Activated T-cell treated with anti-CD3 and anti-CD28 coated beads, Interleukin-2, amount 50 U/mL, for 1 hour (primary cell): ENCODE measurements around the gene PGAM5.
"Not testable (repeated sequence)": the region's sequence is repeated elsewhere in the genome, so short reads cannot be mapped to it uniquely, and the experiment has no call there.

Experiments used
- DNase-seq: peaks from one replicate; pipeline ENCODE4 v3.0.0-alpha.2; 2020

The PGAM5 gene

DNA sequence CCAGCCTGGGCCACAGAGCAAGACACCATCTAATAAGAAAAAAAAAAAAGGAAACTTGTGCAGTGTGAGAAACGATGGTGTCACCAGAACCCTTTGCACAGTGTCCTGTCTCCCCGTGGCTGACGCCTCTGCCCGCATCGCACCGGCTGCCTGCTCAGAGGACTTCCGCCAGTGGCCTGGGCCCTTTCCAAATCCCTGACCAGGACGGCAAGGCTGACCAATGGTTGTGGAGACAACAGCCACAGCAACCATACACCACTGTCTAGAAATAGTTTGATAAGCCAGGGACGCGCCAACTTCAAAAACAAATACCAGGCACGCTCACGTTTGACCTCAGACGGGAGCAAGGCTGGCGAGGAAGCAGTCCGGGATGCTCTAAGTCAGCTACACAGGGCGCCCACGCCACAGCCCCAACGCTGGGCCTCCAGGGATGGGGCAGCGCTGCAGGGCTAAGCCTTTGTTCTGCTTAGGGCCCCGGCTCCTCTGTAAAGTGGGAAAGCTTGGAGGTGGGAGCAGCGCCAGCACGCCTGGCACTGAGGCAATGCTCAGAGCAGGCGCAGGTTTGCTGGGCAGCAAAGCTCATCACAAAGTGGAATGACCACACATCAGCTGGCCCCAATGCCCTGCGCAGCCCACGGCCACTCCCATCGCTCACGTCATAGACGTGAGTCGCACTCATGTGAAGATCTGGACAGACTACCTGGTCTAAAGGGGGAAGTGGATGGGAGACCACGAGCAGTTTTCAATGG is 12.5 kb downstream of the PGAM5 start:
- no peak for DNase-seq

DNA sequence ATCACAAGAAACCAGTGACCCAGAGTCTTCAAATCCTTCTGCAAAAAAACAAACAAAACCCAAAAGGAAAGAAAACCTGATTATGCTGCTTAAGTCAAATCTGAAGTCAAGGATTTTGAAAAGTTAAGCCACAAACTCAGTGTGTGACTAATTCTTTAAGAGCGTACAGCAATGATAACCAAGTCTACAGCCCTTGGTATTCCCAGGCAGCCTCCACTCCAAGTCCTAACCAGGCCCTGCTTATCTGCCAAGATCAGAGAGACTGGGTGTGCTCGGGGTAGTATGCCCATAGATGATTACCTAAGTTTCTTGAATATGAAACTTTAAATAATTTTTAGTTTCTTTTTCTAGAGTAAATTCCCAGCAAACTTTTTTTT is 13.1 kb downstream of the PGAM5 start:
- no peak for DNase-seq

DNA sequence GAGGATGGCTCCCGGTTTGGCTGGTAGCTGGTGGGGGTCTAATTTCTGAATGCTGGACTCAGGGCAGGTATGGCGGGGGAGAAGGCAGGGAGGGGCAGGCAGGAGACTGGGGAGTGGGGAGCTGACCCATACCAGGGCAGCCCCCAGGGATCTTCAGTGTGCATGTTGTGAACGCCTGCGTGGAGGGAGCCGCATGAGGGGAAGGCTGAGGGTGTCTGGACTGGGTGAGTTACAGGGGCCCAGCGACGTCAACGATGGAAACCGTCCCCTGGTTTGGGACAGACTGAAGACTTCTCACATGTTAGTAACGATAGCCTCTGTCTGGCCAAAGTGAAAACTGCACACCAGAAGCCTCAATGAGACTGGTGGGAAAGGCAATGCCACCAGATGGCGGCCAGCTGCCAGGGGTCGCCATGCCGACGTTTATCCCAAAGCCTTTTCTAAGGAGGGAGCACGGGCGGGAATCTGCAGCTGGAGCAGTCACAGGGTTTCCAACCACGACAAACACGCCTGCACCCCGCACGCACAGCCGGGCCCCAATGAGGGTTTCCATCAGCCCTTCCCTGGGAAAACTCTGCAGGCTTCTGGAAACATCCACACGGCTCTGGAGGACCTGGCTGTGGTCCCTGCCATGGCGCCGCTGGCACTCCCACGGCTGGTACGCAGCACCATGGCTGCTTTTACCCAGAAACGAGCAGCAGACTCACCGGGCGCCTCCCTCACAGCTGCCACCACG is 14.0 kb downstream of the PGAM5 start:
- no peak for DNase-seq

DNA sequence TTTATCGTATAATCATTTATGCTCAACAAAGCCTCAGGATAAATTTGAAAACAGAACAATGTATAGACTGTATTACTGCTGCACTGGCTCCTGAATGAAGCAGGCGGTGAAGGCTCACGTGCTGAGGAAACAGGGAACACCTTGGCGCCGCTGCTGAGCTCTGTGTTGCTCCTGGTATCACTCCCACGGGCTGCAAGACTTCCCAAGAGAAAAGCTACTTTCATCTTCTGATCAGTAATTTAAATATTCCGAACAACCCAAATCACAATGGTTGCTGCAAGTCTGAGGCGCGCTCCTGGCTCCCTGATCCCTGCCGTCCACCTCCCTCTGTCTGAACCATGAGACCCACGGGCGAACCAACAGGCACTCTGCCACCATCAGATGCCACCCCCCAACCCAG is 15.7 kb downstream of the PGAM5 start:
- no peak for DNase-seq

DNA sequence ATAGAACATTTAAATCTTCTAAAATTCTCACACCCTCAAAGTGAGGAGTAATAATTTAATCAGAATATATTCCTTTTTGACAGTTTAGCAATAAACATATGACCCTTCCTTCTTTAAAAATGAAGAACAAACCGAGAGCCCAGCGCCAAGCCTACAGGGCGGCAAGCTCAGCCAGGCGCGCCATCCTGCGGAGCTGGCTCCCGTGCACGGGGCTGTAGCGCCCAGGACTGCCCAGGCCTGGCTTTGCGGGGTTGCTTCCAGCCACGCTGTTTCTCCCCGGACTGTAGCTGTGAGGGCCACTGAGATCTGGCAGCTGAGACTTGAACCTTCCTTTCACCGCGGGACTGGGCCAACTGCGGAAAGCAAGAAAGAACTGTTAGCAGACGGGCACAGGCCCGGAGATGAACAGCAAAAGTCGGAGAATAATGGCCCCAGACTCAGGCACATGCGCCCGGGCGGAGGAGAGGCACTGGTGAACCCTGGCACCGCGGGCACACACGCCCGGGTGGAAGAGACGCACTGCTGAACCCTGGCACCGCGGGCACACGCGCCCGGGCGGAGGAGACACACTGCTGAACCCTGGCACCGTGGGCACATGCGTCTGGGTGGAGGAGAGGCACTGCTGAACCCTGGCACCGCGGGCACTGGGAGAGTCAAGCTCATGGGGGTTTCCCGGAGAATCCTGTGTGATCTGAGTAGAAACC is 16.6 kb downstream of the PGAM5 start:
- DNase-seq = no peak

DNA sequence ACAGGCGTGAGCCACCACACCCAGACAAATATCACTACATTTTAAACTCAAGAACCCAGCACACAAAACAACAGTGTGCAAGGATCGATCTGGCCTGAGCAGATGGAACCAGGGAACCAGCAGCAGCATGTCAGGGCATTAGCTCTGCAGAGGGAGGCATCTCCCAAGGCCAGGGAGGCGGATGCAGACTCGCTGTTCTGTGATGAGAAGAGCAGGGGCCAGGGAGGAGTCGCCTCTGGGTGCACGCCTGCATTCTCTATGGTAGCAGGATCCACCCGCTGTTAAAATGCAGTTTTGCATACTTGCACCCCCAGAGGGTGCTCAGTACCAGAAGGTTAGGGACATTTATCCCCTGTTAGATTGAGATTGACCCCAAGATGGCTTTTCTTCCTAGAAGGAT is 17.9 kb downstream of the PGAM5 start:
- no peak for DNase-seq

DNA sequence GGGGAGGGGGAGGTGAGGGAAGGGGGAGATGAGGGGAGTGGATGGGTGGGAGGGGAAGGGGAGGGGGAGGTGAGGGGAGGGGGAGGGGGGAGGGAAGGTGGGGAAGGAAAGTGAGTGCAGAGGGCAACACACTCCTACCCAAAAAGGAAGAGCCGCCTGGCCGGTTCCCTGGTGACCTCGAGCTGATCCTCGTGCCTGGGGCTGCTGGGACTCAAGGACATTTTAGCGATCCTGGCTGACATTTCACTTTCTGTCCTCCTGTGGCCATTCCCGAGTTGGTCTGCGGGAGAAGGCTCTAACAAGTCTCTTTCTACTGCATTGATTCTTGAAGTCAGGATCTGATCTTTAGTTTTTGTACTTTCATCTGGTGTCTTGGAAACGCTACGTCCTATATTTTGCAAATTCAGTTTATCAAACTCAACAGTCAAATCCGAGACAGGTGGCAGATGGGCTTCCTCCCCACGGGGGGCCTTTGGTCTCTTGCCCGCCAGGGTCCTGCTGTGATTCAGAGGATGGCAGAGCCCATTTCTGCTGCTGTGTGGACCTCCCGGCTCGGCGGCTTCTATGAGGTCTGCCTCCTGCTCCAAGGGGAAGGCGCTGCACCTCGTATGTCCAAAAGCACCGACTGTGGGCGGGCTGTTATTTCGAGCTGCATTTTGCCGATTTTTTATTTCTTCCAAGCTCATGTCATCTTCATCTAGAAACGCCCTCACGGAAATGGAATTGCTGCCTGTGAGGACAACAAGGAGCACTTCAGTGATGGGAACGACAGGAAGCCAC is 19.1 kb downstream of the PGAM5 start:
- DNase-seq = no peak

DNA sequence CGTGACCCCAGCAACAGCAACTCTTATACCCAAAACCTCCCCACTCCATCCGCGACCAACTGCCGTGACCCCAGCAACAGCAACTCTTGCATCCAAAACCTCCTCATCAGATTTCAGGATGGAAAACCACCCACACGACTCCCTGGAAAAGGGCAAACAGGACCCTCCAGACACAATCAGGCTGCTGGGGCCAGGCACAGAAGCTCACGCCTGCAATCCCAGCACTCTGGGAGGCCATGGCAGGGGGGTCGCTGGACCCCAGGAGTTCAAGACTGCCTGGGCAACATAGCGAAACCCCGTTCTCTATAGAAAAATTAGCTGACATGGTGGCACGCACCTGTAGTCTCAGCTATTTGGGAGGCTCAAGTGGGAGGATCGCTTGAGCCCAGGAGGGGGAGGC is 19.7 kb downstream of the PGAM5 start:
- DNase-seq = no peak

DNA sequence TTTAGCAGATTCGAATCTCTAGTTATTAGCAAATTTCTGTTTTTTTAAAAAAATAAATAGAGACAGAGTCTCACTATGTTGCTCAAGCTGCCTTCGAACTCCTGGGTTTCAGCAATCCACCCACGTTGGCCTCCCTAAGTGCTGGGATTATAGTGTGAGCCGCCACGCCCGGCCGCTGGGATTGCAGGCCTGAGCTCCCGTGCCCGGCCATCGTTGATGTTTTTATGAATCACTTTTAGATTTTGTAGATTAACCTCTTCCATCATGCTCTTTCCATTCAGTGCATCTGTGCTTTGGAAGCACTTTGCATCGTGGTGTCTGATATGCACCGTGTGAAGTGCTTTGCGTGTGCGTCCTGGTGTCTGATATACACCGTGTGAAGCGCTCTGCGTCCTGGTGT is 20.9 kb downstream of the PGAM5 start:
- DNase-seq = no peak

DNA sequence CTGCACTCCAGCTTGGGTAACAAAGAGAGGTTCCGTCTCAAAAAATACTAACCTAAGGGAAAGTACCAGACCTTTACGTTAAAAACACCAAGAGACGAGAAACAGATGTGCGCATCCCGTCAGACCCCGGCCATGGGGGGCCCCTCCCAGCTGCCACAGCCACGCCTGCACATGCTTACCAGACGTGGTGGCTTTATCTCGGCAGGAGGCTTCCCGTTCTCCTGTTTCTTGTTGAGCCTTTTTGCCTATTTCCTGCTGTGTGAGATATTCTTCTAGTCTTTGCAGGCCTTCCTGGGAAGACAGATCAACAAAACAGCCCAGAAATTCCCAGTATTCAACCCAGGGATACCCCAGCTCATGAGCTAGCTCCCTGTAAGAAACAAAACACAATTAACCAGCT is 23.6 kb downstream of the PGAM5 start:
- no peak for DNase-seq

DNA sequence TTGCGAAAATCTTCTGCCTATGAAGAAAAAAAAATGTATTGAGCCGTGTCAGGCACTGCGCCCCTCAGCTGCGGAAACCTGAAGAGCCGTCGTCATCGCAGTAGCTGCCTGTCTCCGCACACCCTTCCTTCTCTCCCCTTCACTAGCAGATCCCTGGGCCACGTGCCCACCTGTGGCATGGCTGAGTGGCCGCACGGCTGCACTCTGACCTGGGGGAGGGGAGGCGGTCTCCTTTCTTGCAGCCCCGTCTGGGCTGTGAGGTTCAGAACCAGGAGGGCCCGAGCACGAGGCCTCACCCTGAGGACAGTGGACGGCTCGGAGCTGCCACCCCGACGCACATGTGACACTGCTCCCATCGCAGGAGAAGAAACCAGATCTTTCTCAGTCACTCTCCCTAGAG is 24.9 kb downstream of the PGAM5 start:
- no peak for DNase-seq

DNA sequence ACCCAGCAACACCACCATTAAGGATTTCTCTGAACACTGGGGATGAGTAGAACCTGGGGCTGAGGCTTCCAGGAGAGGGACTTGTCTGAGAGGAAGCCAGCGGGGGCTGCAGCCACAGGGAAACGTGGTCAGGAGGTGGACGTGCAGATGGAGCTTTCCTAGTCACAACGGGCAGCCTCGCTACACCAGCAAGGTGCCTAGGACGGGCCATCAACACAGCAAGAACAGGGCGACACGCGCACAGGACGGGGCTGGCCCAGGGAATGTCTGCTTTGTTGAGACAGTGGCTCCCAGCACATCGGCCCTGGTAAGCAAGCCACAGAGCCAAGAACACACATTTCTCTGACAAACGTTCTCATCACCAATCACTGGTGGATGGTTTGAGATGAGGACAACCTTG is 25.7 kb downstream of the PGAM5 start:
- no peak for DNase-seq

DNA sequence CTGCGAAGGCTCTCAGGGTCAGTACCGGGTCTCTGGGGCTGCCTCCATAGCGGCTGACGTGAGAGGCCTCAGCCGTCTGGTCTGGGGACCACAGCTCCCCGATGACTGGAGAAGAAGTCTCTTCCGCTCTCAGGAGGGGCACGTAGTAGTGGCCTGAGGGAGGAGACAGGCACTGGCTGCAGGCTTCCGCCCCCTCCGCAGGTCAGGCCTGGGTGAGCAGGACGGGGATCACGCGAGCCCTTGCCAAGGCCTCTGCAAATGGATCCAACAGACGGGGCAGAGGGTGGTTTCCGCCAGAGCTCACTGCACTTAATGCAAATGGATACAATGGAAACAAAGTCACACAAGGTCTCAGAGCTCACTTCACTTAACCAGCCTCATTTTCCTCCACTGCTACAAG is 26.3 kb downstream of the PGAM5 start:
- DNase-seq = no peak

DNA sequence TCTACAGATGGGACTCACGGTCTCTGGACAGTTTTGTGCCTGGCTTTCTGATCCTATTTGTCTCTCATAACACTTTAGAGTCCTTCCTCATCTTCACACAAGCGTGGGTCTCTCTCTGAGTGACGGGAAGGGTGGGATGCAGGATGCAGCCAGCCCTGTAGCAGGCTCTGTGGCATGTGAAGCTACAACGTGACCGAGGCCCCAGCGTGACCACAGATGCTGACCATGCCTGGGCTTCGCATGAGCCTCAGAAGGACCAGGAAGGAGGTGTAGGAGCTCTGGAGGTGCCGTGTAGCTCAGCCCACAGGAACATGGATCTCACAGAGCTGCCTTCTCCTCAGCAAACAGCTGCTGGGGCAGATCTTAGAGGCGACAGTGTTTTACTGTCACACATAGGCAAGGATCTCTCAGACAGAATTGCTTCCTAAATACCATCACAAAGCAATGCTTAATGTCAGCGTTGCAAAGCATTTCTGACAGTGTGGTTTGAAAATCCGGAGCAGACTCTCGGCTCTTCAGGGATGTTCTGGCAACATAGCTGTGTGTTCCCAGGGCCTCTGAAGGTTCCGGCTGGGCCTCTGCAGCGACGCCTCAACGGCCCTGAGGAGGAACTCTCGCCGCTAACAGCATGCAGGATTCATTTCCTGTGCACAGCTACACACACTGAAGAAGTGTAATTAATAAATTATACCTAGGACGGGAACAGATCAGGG is 29.1 kb downstream of the PGAM5 start:
- no peak for DNase-seq

DNA sequence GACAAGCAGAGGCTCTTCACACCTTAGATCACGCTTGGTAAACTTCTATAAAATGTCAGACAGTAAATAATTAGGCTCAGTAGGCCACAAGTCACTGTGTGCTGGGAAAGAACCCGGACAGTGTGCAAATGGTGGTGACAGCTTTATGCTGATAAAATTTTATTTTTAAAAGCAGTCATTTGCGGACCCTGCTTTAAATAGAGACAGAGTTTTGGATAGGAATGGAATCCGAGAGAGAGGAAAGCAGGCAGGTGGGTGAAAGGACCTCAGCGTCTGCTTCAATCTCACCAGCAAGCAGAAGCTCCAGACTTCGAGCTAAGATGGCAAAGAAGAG is 29.6 kb downstream of the PGAM5 start:
- no peak for DNase-seq

DNA sequence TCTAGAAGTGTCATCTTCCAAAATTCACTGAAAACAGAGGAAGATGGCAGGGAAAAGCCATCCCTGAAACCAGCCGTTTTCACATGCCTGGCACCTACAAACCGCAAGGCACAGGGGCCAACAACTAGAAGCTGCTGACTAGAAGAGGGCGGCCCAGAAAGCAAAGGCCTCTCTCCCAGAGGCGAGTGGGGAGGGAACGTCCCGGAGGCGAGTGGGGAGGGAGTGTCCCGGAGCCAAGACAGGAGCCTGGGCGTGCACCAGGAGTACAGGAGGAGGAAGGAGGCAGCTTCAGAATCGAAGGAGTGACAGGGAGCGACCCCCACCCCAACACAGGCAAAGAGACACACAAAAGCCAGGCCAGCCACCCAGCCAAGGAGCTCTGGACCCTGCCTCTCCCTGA is 30.0 kb downstream of the PGAM5 start:
- no peak for DNase-seq

DNA sequence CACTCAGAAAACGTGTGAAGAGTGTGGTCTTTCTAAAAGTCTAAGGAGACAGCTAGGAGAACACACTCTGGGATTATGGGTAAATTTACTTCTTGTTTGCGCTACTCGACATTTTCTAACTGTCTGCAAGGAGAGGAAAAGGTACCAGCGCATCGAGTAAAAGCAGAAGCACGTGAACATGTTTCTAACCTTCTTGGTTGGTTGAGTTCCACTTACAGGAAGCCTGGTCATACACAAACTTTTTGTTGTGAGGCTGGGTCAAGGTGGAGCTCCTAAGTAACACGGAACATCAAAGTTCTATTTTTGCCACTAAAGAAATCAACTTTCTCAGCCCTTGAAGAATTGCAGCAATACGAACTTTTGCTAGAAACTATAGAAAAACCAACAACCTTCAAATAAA is 31.0 kb downstream of the PGAM5 start:
- no peak for DNase-seq

DNA sequence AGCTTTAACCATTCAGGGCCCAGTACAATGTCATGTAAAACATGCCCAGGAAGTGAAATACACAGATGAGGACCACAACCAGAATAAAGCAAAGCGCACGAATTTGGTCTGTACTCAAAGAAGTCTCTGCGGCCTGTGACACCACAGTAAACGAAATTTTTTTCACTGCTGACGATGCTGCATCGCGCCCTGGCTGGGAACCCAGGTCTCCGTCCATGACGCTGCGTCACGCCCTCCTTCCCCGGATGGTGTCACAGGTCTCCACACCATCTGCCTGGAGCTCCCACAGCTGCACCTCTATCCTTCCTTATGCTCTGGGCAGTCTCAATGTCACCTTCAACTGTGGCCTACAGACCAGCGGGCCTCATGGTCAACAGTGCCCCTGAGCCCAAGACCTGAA is 33.2 kb downstream of the PGAM5 start:
- no peak for DNase-seq

DNA sequence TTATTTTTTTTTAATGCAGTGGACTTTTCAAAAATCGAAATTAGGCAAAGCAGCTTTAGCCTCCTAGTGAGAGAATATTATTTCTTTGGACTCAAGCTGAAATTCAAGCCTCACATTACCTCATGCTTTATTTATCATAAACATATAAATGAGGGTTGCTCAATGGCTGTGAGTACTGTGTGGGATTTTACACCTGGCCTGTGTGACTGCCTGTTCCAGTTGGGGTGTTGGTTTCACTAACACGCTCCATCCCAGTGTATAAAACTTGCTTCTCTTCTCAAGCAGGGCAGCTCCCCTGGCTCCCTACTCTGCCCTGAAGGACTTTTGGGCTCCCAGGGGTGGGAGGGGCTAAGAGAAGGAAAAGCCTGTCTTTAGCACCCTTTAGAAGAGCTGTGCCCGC is 36.0 kb downstream of the PGAM5 start:
- DNase-seq = no peak

DNA sequence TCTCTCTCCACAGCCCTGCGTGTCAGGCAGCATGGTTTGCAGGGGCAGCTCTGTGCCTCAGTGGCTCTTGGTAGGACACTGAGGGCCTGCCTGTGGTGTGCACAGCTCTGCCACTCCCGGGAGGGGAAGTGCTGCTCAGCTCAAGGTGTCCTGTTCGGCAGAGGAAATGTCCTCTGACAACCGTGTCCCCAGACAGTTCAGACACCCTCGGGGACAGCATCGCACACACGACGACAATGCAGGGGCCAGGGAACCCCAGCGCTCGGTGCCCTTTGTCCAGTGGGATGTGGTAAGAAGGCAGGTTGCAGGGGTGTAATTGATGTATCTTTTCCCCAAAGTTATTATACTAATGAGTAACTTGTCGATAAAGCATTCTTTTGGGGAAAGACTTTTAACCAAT is 36.8 kb downstream of the PGAM5 start:
- no peak for DNase-seq

DNA sequence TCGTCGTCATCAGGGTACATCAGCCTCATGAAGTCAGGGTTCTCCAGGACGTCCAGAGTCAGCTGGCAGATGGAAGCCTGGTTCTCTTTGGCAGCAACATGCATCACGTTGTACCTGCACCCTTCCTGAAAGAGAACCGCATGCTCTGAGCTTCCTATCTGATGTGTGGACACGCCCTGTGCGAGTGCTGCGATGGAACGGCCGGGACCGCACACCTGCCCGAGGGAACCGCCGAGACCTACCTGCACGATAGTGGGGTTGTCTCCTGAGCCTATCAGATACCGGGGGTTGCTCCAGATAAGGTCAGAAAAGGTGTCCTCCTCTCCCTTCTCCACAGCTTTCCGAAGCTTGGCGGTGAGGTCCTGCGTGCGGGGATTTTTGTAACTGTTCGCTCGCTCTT is 37.3 kb downstream of the PGAM5 start:
- no peak for DNase-seq

DNA sequence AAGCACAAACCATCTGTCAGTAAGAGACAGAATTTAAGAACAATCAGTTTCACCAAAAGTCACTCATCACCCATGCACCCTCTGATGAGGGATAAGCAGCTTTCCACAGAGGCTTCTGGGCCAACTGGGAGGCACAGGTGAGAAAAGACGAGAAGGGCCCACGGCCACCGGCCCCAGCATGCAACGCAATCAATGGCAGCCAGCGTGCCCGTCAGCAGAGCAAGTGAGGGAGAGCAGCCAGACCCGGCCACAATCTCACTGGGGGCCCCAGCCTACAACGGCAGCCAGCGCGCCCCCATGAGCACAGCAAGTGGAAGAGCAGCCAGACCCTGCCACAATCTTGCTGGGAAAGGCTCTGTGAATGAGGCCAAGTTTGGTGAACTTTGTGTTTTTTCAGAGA is 37.7 kb downstream of the PGAM5 start:
- DNase-seq = no peak

DNA sequence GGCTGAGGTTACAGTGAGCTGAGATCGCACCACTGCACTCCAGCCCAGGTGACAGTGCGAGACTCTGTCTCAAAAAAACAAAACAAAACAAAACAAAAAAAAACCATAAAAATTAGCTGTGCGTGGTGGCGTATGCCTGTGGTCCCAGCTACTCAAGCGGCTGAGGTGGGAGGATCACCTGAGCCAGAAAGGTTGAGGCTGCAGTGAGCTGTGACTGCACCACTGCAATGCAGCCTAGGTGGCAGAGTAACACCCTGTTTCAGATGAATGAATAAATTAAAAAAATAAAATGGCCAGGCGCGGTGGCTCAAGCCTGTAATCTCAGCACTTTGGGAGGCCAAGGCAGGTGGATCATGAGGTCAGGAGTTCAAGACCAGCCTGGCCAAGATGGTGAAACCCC is 43.0 kb downstream of the PGAM5 start:
- DNase-seq = not testable (repeated sequence)
